Thoracic aorta (tissue), 2 donors: ENCODE results near the gene TAS2R39. TPM values are rescaled to one million over a fixed set of nuclear protein-coding genes. Genes with fewer than 3 reads are reported as not detected.
"Not testable (repeated sequence)": the region's sequence is repeated elsewhere in the genome, so short reads cannot be mapped to it uniquely, and the experiment has no call there.

Experiments used
- ATAC-seq: fragments of 150-250 bp; one replicate; pipeline ENCODE4 v1.8.0; 2017; ENCODE audit warnings: low read depth; ENCODE audit not compliant: insufficient number of reproducible peaks, low FRiP score
- DNase-seq: peaks from one replicate; pipeline ENCODE4 v3.0.0-alpha.2; 2020; ENCODE audit warnings: low spot score
- H3K27ac ChIP-seq, 2 donors: fragments of 200-600 bp; sonication (generic); 1 replicate in 1 of 2; 2 replicates in 1 of 2; pipeline ENCODE4 v1.5.1; 2016; ENCODE audit warnings: mild to moderate bottlenecking in 2 of 2, moderate library complexity in 2 of 2
- H3K27me3 ChIP-seq: fragments of 200-600 bp; sonication (generic); replicated peaks from 2 replicates; pipeline ENCODE4 v1.6.0; 2016; ENCODE audit warnings: mild to moderate bottlenecking; ENCODE audit not compliant: insufficient read depth
- H3K36me3 ChIP-seq: fragments of 200-600 bp; sonication (generic); one replicate; pipeline ENCODE4 v1.5.1; 2016
- H3K4me1 ChIP-seq, 2 donors: fragments of 200-600 bp; sonication (generic); 1 replicate in 1 of 2; 2 replicates in 1 of 2; pipeline versions ENCODE4 v1.5.1 to v1.6.0; 2016; ENCODE audit warnings: low read depth in 2 of 2, mild to moderate bottlenecking in 1 of 2; ENCODE audit not compliant: control insufficient read depth in 1 of 2
- H3K4me3 ChIP-seq: fragments of 200-600 bp; sonication (generic); 2 replicates; pipeline ENCODE4 v1.5.1; 2016; ENCODE audit warnings: mild to moderate bottlenecking
- H3K9me3 ChIP-seq: fragments of 200-600 bp; sonication (generic); 2 replicates; pipeline ENCODE4 v1.5.1; 2016
- total RNA-seq, 2 donors: library from RNA; depleted of rRNA; stranded (reverse); fragments of >200 nt; gene quantifications; one replicate each; pipeline versions ENCODE4 v1.1.0 to v1.2.3, GENCODE V29; 2016
- TF ChIP-seq, protein P1 (sequence below): fragments of 200-600 bp; sonication (generic); IDR thresholded peaks from one replicate; pipeline ENCODE4 v1.5.1; 2019; ENCODE audit warnings: antibody characterized with exemption

Gene TAS2R39
- total RNA-seq = not detected

DNA sequence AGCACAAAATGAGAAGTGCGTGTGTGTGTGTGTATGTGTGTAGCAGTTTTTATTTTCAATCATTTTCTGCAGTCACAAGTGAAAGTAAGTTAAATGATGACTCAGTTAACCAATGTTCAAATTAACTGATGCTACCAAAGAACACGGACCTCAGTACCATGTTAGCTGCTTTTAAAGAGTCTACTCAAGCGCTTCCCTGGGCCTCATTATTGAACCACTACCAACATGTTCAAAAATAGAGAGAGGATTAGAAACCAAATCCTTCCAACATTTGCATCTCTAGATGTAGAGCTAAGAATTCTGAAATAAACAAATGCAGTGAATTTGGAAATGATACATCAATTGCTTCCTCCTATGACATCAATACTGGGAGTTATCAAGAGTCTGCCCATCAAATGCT lies at the start of gene TAS2R39:
Gene TAS2R39 (plus strand): TSS at position 396 of the 400 bp plus-strand sequence. CDS start 0 bp downstream, at position 396.
- Histone ChIP-seq H3K36me3 (no peaks in the 10 kb centered on the region), H3K4me1 (no peaks in the 10 kb centered on the region), H3K9me3 (peaks cover 1% of the 10 kb centered on the region), H3K27me3 (no peaks in the 10 kb centered on the region), H3K27ac (no peak within 1 kb of the TSS), H3K4me3 (no peak within 1 kb of the TSS)
- ATAC-seq (no peak), DNase-seq (no peak)
- TF ChIP-seq, protein P1, sequence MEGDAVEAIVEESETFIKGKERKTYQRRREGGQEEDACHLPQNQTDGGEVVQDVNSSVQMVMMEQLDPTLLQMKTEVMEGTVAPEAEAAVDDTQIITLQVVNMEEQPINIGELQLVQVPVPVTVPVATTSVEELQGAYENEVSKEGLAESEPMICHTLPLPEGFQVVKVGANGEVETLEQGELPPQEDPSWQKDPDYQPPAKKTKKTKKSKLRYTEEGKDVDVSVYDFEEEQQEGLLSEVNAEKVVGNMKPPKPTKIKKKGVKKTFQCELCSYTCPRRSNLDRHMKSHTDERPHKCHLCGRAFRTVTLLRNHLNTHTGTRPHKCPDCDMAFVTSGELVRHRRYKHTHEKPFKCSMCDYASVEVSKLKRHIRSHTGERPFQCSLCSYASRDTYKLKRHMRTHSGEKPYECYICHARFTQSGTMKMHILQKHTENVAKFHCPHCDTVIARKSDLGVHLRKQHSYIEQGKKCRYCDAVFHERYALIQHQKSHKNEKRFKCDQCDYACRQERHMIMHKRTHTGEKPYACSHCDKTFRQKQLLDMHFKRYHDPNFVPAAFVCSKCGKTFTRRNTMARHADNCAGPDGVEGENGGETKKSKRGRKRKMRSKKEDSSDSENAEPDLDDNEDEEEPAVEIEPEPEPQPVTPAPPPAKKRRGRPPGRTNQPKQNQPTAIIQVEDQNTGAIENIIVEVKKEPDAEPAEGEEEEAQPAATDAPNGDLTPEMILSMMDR = no peak

DNA sequence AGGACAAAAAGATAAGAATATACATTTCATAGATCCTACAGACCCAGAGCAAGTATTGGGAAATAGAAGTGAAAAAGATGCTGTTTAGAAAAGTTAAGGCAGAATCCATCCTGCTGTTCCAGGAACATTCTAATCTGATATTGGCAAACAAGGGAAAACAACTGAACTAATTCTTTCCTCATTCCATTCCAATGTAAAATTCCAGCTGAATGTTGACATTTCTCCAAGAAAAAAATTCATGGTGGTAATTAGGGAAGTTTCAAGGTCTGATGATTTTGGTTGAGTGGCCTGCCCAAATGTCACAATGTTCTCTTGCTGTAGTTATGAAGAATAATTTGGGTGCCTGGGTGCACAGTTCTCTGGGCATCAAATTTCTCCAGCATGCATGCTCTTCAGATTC lies 36.1 kb upstream of the TAS2R39 start:
- ATAC-seq (no peak), DNase-seq (no peak)
- no peaks in the 10 kb centered on the region for H3K36me3 ChIP-seq
- TF ChIP-seq, protein P1 = no peak
- no peak overlapping the region for H3K27ac ChIP-seq
- H3K4me3 ChIP-seq = no peak overlapping the region
- H3K27me3 ChIP-seq = no peaks in the 10 kb centered on the region
- H3K9me3 ChIP-seq = no peaks in the 10 kb centered on the region
- H3K4me1 ChIP-seq = no peaks in the 10 kb centered on the region

DNA sequence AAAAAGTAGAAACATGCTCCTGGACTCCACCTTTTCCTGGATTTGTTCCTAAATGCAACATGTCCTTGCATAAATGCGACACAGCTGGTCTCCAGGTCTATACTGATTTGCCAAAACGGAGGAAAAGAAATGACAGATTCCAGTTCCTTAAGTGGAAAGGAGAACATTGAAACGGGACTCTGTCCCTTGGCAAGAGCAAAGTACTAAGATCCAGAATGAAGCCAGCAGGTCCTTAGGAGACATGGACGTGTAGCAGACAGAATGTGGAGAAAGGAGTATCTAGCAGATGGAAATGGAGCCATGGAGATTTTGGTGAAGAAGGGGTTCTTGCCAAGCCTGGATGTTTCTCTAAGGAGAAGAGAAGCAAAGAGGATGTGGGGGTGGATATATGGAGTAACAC lies 35.2 kb upstream of the TAS2R39 start:
- Histone ChIP-seq H3K27ac (no peak overlapping the region), H3K4me1 (no peaks in the 10 kb centered on the region), H3K36me3 (no peaks in the 10 kb centered on the region), H3K27me3 (no peaks in the 10 kb centered on the region), H3K4me3 (no peak overlapping the region), H3K9me3 (no peaks in the 10 kb centered on the region)
- DNase-seq (no peak), ATAC-seq (no peak)
- TF ChIP-seq, protein P1 = no peak

DNA sequence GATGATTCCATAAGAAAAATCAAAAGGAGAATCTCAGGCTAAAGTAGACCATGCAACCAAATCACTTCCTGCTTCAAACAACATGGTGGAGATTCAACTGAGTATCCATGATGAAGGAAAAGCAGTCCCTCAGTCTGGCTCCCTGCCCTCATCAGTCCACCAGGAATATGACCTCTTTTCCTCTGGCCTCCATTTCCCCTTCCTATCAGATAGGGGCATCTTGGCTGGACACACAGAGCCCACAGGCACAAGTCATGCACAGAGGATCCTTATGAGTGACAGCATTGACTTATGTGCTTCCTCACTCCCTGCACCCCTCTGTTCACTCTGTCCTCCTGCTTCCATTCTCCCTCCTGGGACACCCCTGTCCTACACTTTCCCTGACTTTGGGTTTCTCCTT lies 34.6 kb upstream of the TAS2R39 start:
- H3K4me1 ChIP-seq = no peaks in the 10 kb centered on the region
- DNase-seq = no peak
- no peak overlapping the region for H3K4me3 ChIP-seq

DNA sequence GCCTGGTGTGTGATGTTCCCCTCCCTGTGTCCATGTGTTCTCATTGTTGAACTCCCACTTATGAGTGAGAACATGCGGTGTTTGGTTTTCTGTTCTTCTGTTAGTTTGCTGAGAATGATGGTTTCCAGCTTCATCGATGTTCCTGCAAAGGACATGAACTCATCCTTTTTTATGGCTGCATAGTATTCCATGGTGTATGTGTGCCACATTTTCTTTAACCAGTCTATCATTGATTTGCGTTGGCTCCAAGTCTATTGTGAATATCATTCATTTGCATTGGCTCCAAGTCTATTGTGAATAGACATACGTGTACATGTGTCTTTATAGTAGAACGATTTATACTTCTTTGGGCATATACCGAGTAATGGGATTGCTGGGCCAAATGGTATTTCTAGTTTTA lies 32.5 kb upstream of the TAS2R39 start:
- DNase-seq, H3K36me3 ChIP-seq, H3K27me3 ChIP-seq, H3K4me3 ChIP-seq, ATAC-seq, H3K27ac ChIP-seq, H3K9me3 ChIP-seq, H3K4me1 ChIP-seq: not testable (repeated sequence)

More for the DNA sequence above, 34.6 kb upstream of the TAS2R39 start:
- Histone ChIP-seq H3K36me3 (no peaks in the 10 kb centered on the region), H3K27me3 (no peaks in the 10 kb centered on the region), H3K27ac (no peak overlapping the region), H3K9me3 (no peaks in the 10 kb centered on the region)
- ATAC-seq = no peak
- TF ChIP-seq, protein P1 = no peak

DNA sequence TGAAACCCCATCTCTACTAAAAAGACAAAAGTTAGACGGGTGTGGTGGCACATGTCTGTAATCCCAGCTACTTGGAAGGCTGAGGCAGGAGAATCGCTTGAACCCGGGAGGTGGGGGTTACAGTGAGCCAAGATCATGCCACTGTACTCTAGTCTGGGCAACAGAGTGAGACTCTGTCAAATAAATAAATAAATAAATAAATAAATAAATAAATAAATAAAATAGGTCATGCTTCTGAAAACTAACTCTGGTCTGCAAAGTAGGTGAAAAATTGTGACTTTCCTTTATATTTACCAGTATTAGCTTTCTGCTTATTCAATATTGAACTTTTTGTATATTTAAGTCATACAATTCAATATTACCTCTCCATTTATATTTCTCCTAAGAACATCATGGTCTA lies 24.6 kb upstream of the TAS2R39 start:
- not testable (repeated sequence) for H3K36me3 ChIP-seq, ATAC-seq, H3K4me3 ChIP-seq, H3K9me3 ChIP-seq, H3K27me3 ChIP-seq, H3K27ac ChIP-seq, H3K4me1 ChIP-seq, DNase-seq
